GM18951 (cell line): ENCODE results near the gene UBE2M.
A peak's percentile ranks its signal among the peaks of the same experiment; 100 is the strongest.

ENCODE experiments used
- POLR2A ChIP-seq: IDR thresholded peaks from 4 replicates; pipeline ENCODE4 v1.6.1; 2011; ENCODE audit warnings: mild to moderate bottlenecking; ENCODE audit not compliant: insufficient read length, insufficient read depth; ENCODE audit errors: extremely low read depth
- in situ Hi-C: fragments of 300-500 bp; cut with MboI; formaldehyde crosslinking; loops from one replicate; pipeline ENCODE4 v1.12.0; 2022; ENCODE audit warnings: low sequenced_read_pairs, mixed read lengths, inconsistent platforms; ENCODE audit not compliant: unreplicated experiment

The UBE2M gene

DNA sequence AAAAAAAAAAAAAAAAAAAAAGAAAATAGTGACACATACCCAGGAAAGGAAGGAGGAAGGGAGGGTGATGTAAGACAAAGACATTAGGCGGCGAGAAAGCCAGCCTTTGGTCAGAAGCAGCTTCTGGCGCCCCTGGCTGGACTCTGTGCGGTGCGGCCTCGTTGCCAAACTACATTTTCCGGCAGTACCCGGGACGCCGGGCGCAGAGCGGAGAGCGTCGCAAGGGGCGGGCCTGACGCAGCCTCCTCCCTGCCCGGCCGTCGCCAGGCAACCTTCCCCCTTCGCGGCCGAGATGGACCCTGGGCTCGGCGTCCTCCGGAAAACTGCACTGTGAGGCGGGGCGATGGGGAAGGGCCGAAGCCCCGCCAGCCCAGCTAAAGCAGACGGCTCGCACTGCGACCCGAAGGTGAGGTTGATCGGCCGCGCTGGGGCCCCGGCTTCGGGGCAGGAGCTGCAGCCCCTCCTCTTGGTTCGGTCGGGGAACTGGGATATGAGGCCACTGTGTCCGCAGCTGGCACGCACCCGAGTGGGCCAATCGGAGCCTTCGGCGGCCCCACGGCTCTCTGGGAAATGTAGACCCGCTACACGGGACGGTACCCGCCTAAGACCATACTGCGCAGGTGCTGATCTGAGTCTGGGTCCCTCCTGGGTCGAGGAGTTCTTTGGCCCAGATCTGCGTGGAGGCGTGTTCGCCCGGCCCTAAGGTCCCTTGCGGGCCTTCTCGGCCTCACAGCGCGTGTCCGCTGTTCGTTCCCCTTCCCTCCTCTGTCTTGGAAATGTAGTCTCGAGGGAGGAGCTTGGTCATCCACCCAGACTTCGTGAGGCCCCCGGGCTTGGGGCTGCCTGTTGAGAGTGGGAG, 17.0 kb upstream of the UBE2M start:
- TF ChIP-seq POLR2A = peak; percentile 84
- in situ Hi-C loops = no loop called here

DNA sequence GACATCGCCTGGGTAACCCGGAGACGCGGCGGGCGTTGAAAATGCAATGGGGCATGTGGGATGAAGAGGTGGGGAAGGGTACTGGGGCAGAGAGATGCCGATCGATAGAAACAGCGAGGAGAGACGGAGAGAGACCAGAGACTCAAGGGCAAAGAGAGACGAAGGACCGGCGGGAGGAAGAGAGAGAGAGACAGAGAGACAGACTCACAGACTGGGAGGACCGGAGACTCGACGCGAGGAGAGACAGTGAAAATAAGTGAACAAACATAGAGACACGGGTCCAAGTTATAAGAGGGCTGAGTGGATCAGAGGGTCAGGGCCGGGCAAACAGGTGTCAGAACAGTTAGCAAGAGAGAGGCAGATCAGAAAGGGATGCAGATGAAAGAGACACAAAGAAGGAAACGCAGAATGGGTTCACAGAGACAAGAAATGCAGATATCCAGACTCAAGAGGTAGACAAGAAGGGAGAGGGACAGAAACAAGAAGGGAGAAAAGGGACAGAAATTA, 15.3 kb upstream of the UBE2M start:
- in situ Hi-C loops = no loop called here
- no peak for TF ChIP-seq POLR2A

DNA sequence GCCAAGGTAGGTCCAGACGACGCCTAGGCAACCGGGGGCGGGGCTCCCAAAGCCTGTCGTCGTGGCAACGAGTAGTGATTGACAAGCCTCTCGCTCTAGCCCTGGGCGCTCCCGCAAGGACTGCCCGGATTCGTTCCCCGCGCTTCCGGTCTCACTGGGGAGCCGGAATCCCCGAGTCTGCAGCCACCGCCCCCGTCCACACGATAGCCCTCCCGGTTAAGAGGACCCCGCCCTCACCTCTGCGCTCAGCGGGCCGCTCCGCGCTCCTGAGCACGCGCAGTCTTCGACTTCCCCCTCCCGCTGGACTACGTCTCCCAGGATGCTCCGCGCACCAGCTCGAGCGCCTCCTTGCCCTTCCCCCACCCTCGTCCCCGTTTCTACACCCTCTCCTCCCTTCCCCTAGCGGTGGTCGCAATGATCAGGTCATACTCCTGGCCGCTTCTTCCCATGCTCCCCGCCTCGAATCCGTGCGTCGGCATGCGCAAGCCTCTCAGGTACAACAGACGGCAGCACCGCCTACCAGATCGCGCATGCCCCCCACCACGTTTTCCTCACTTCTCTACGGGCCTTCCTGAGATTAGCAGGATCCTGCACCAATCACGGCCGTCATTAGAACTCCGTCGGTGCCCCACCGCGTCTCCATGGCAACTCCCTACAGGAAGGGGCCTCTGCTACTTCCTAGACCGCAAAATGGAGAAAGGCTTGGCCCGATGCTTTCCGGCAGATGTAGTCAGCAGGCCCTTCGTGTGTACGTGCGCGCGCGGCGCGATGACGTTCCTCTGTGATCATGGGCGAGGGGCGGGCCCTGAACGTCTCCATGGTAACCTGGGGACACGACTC, 14.6 kb upstream of the UBE2M start, which contains the start of gene MZF1:
Gene MZF1, minus strand, starts transcription at position 518 of the 840 bp plus-strand sequence. CDS start 1,946 bp downstream, outside the sequence.
- in situ Hi-C loops = no loop called here
- TF ChIP-seq POLR2A = peak; percentile 53

DNA sequence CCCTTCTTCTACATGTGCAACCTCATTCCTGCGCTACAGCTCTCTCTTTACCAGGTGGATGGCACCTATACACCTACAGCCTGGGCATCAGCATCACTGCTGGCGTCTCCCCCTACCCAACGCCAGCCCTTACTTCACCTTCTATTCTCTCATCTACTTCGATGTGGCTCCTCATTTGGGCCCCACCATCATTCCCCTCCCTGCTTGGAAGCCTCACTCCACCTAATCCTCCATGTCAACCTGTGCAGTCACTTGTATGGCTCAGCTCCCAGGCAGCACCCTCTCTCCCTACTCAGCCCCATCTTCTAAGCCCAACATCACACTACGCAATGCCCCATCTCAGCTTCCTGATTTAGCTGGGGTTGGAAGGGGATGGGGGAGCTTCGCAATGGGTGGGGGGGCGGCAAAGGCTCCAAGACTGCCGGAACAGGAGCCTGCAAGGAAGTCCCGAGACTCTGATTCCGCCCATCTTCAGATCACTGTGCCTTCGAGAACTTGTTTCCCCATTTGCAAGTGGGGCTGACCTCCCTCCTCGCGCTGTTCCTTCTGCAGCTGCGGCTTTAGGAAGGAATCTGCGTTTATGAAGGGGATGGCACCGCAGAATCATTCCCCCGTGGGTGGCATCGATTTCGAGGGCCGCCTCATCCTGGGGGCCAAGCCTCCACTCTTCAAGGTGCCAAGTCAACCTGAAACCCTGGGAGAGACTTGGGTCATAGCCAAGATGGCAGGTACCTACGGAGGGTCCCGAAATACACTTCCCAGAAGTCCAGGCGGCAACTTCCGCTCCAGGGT, 13.8 kb upstream of the UBE2M start:
- no peak for TF ChIP-seq POLR2A
- in situ Hi-C loops = no loop called here

DNA sequence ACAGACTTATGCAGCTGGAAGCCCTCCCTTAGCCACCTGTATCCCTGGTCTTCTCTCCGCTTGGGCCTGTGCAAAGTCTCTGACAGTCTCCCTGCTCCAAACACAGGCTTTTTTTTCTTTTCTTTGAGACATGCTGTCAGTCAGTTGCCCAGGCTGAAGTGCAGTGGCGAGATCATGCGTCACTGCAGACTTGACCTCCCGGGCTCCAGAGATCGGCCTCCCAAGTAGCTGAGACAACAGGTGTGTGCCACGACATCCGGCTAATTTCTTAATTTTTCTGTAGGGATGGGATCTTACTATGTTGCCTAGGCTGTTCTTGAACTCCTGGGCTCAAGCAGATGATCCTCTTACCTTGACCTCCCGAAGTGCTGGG, 13.2 kb upstream of the UBE2M start:
- in situ Hi-C loops = no loop called here
- no peak for TF ChIP-seq POLR2A

DNA sequence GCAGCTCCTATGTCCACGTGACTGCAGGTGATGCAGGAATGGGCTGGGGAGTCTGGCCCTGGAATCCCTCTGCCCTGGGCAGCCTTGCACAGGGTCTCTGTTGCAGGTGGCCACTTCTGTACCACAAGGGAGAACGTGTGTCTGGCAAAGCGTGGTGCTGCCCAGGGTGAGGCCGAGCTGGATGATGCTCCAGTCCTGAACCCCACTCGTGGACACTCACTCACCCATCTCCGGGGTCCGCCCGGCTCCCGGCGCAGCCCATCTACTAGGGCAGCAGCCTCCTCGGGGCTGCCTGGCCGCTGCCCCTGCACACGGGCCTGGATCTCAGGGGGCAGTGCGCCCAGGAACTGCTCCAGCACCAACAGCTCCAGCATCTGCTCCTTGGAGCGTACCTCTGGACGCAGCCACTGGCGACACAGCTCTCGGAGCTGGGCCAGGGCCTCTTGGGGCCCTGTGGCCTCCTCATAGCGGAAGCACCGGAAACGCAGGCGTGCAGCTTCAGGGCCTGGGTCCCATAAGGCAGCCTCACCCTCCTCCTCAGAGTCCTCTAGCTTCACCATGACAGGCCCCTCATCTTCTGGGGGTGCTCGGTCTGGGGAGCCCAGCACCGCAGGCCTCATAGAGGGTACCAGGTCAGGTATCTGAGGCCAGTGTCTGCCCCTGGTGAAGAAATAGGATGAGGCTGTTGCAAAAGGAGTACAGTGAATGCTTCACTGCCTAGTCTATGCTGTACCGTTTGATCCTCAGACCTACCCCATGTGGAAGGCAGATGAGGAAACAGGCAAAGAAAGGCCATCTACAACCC, 12.6 kb upstream of the UBE2M start:
- no peak for TF ChIP-seq POLR2A
- in situ Hi-C loops = no loop called here

DNA sequence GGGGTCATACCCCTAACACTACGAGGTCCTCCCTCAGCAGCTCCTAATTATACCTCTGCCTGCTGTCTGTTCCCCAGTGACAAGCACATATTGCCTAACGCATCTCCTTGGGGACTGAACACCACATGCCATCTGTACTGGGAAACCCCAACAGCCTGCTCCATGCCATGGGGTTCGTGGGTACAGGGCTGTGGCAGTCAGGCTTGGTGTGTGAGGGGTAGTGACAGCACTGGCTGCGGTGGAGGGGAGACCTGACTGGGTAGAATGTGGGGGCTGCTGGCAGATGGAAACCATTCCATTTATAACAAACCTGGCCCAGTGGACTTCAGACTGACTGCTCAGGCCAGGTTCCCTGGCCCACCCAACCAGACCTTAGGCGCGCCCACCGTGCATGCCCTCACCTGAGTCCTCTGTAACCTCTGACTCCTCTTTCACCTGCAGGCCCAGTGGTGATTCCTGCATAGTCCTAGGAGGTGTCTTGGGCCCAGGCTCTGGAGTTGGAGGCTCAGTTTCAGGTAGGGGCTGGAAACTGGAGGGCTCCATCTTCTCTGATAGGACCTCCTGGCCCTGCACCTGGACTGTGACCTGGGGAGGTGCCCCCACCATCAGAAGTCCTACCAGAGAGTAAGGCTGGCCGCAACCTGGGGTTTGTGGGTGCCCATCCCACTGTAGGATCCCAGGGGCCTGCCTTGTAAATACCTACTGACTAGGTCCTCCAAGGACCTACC, 11.7 kb upstream of the UBE2M start:
- in situ Hi-C loops = no loop called here
- TF ChIP-seq POLR2A = no peak

DNA sequence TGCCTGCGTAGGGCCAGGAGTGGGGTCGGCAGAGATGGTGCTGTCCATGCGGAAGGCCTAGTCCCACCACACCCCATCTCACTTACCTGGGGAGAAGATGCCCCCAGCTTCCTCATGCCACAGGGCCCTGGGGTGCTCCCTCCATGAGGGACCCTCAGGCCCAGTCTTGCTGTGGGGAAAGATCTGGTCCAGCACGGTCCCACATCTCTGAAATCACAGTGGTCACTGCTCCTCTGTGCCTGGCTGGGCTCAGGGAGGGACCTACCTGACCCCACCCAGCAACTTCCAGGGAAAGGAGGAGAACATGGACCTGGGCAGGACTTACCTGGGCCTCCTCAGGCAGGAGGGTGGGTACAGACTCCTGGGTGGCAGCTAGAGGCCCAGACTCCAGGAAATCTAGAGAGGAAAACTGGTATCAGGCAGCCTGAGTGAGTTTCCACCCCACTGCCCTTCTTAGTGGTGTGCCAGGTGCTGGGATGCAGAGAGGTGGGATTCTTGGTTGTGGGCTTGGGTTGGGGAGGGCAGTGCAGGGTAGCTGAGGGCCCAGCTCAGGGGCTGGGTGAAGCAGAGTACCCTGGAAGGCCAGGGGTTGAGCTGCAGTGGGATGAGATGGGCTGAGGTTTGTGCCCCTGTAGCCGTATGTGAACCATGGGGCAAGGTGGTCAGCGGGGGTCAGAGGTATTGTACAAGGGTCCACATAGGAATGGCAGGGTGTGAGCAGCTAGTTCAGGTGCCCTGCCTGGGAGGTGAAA, 11.0 kb upstream of the UBE2M start:
- in situ Hi-C loops = no loop called here
- no peak for TF ChIP-seq POLR2A

DNA sequence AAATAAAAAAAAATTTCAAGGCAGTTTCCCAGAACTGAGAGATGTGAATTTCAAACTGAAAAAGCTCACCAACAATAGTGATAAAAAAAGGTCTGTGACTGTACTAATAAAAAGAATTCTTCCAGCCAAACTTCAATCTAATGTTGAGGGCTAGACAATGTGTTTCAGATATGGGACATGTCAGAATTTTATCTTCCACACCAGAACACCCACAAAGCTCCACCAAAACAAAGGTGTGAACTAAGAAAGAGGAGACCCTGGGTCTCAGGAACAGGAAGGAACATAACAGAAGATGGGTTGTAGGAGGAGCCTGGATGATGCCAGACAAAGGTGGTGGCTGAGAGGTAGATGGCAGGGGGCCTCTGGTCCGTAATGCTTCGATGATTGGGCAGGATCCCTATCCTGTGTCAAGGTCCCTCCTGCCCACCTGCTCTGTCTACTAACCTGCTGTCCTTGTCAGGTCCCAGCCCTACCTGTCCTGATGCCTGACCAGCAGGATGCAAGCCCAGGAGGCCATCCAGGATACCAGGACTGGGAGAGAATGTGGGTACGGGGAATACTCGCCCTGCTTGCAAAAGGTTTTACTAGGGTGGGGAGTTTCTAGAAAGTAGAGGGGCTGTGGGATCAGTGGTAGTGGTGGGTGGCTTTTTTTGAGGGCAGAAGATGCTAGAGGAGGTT, 10.2 kb upstream of the UBE2M start:
- in situ Hi-C loops = no loop called here
- TF ChIP-seq POLR2A = no peak

DNA sequence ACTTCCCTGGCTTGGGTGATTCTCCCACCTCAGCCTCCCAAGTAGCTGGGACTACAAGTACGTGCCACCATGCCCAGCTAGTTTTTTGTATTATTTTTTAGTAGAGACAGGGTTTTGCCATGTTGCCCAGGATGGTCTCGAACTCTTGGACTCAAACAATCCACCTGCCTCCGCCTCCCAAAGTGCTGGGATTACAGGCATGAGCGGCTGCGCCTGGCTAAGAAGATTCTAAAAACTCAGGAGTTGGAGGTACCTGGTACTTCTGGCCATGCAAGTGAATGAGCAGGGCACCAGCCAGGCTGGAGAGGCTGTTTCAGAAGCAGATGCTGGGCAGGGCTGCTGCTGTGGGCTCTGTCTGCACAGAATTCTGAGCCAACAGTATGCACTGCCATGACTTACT, 8.6 kb upstream of the UBE2M start:
- no peak for TF ChIP-seq POLR2A
- in situ Hi-C loops = no loop called here
